Naive thymus-derived CD4-positive, alpha-beta T cell (primary cell): ENCODE data around the gene FAM3D. TPM values are rescaled to one million over a fixed set of nuclear protein-coding genes. Genes with fewer than 3 reads are reported as not detected.

Experiments used
- ATAC-seq: fragments of 150-1000 bp; cut with Tn5 transposase; 2 replicates; pipeline ENCODE4 v1.10.0; 2021; ENCODE audit warnings: mild to moderate bottlenecking, moderate library complexity
- CTCF ChIA-PET: fragments of 350-600 bp; sonication (Branson Sonifier 250); formaldehyde crosslinking; loops from one replicate; lab custom pipeline; 2021; ENCODE audit warnings: antibody characterized with exemption; lab: Charles Lee
- POLR2A ChIA-PET: fragments of 350-600 bp; sonication (Branson Sonifier 250); formaldehyde crosslinking; loops from one replicate; lab custom pipeline; 2021; ENCODE audit warnings: antibody characterized with exemption, inconsistent platforms; lab: Charles Lee
- DNase-seq, 9 donors: peaks; one replicate each; pipeline versions ENCODE4 v3.0.0 to v3.0.0-alpha.2; 2020 to 2022; ENCODE audit warnings: mixed read lengths in 1 of 9
- H3K27ac ChIP-seq: one replicate; pipeline ENCODE4 v1.7.0; 2013; ENCODE audit warnings: mild to moderate bottlenecking, low read depth, low read length, moderate library complexity
- H3K27me3 ChIP-seq, 2 donors: one replicate each; pipeline ENCODE4 v1.7.0; 2013; ENCODE audit warnings: low read length in 2 of 2, mild to moderate bottlenecking in 2 of 2, moderate library complexity in 2 of 2; ENCODE audit not compliant: control insufficient read depth in 2 of 2, insufficient read depth in 2 of 2
- H3K36me3 ChIP-seq, 3 experiments: 1 replicate in 2 of 3; 2 replicates in 1 of 3; pipeline ENCODE4 v1.7.0; 2013; ENCODE audit warnings: low read length in 3 of 3, mild to moderate bottlenecking in 3 of 3, moderate library complexity in 1 of 3; ENCODE audit not compliant: insufficient read depth in 3 of 3, control insufficient read depth in 2 of 3
- H3K4me1 ChIP-seq, 2 donors: one replicate each; pipeline ENCODE4 v1.7.0; 2013; ENCODE audit warnings: low read length in 2 of 2, mild to moderate bottlenecking in 2 of 2, moderate library complexity in 1 of 2; ENCODE audit not compliant: control insufficient read depth in 2 of 2, insufficient read depth in 2 of 2
- H3K4me3 ChIP-seq: 2 replicates; pipeline ENCODE4 v1.7.0; 2013; ENCODE audit warnings: mild to moderate bottlenecking, low read length
- H3K9me3 ChIP-seq, 3 experiments: 1 replicate in 2 of 3; 2 replicates in 1 of 3; pipeline ENCODE4 v1.7.0; 2013; ENCODE audit warnings: low read length in 3 of 3; ENCODE audit not compliant: control insufficient read depth in 2 of 3
- H3K27ac Mint-ChIP-seq, 9 donors: one replicate each; pipeline ENCODE4 v1.8.0; 2020 to 2022; ENCODE audit warnings: mixed read lengths in 9 of 9, mild to moderate bottlenecking in 8 of 9, moderate library complexity in 5 of 9, inconsistent platforms in 2 of 9
- H3K27me3 Mint-ChIP-seq, 5 donors: one replicate each; pipeline ENCODE4 v1.8.0; 2021 to 2022; ENCODE audit warnings: mixed read lengths in 5 of 5, mild to moderate bottlenecking in 1 of 5
- H3K36me3 Mint-ChIP-seq, 5 donors: one replicate each; pipeline ENCODE4 v1.8.0; 2020 to 2022; ENCODE audit warnings: mixed read lengths in 5 of 5, mild to moderate bottlenecking in 3 of 5, inconsistent platforms in 1 of 5
- H3K4me1 Mint-ChIP-seq, 7 donors: one replicate each; pipeline ENCODE4 v1.8.0; 2020 to 2022; ENCODE audit warnings: mixed read lengths in 7 of 7, mild to moderate bottlenecking in 3 of 7, inconsistent platforms in 1 of 7
- H3K4me3 Mint-ChIP-seq, 10 donors: one replicate each; pipeline ENCODE4 v1.8.0; 2020 to 2022; ENCODE audit warnings: mild to moderate bottlenecking in 10 of 10, mixed read lengths in 10 of 10, moderate library complexity in 6 of 10, inconsistent platforms in 2 of 10
- H3K9me3 Mint-ChIP-seq, 11 donors: one replicate each; pipeline ENCODE4 v1.8.0; 2020 to 2022; ENCODE audit warnings: mixed read lengths in 11 of 11, mild to moderate bottlenecking in 4 of 11, inconsistent platforms in 1 of 11, moderate library complexity in 1 of 11
- intact Hi-C, 2 donors: fragments of 100-400 bp; cut with micrococcal nuclease; formaldehyde crosslinking; loops; one replicate each; pipeline ENCODE4 v1.15.1; 2023
- polyA plus RNA-seq, 2 donors: library from polyadenylated mRNA; unstranded; fragments of 300-500 nt; fragmentation: Illumina TruSeq; gene quantifications; one replicate each; pipeline ENCODE4 v1.2.3, GENCODE V29; 2021
- total RNA-seq, 6 experiments: library from RNA in 5 of 6; stranded (reverse) in 5 of 6; gene quantifications; 1 replicate in 5 of 6; 2 replicates in 1 of 6; pipeline ENCODE4 v1.2.3 and lab custom pipeline; 2021 to 2026

Gene FAM3D
- total and polyA plus RNA-seq, 7 experiments from 2014 or later, result not detected

GRCh38 chr3:58623478-58623877, 43.1 kb downstream of the FAM3D start:
- Mint-ChIP-seq H3K9me3 (no peaks in the 10 kb centered on the region), H3K36me3 (no peaks in the 10 kb centered on the region), H3K27me3 (peaks cover 0 to 4% (median 0%) of the 10 kb centered on the region in 5 donors), H3K4me1 (peaks cover 0 to 4% (median 0%) of the 10 kb centered on the region in 7 donors), H3K27ac (no peak overlapping the region), H3K4me3 (no peak overlapping the region)
- no peak for DNase-seq
- POLR2A ChIA-PET, result no interaction called here
- Histone ChIP-seq H3K36me3 (no peaks in the 10 kb centered on the region), H3K4me3 (no peak overlapping the region), H3K9me3 (no peaks in the 10 kb centered on the region), H3K27me3 (no peaks in the 10 kb centered on the region), H3K27ac (no peak overlapping the region), H3K4me1 (no peaks in the 10 kb centered on the region)
- no peak for ATAC-seq
- intact Hi-C loops, result no loop called here
- CTCF ChIA-PET, result no interaction called here

DNA sequence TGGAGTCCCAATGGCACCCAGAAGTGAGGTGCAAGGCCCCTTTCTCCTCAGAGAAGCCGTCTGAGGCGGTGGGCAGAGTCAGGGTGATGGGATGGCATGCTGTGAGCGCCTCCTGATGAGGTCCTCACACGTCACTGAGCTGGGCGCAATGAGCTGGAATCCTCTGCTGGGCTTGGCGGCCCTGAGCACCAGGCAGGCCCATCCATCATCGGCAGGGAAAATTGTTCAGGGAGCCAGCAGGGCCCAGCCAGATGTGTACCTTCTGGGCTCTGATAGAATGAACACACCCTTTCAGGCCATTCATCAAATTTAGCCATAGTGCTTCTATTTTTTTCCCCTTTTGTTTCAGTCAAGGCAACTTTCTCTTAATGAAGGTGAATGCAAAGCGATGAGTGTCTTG, 43.7 kb downstream of the FAM3D start:
- H3K27ac ChIP-seq, result no peak overlapping the region
- CTCF ChIA-PET, result interaction anchor here (0.6 kb wide), 1 partner anchor 1920 kb away, joined by 4 read pairs; no protein-coding TSS in a partner anchor
- Mint-ChIP-seq H3K36me3 (no peaks in the 10 kb centered on the region), H3K4me1 (peaks cover 0 to 4% (median 0%) of the 10 kb centered on the region in 7 donors), H3K9me3 (no peaks in the 10 kb centered on the region), H3K27ac (no peak overlapping the region), H3K4me3 (no peak overlapping the region), H3K27me3 (peaks cover 0 to 4% (median 0%) of the 10 kb centered on the region in 5 donors)
- H3K36me3 ChIP-seq, result no peaks in the 10 kb centered on the region
- no peaks in the 10 kb centered on the region for H3K27me3 ChIP-seq
- no peak overlapping the region for H3K4me3 ChIP-seq
- no peak for DNase-seq
- POLR2A ChIA-PET, result no interaction called here
- no peaks in the 10 kb centered on the region for H3K4me1 ChIP-seq
- H3K9me3 ChIP-seq, result no peaks in the 10 kb centered on the region
- ATAC-seq, result no peak
- intact Hi-C loops, result no loop called here

DNA sequence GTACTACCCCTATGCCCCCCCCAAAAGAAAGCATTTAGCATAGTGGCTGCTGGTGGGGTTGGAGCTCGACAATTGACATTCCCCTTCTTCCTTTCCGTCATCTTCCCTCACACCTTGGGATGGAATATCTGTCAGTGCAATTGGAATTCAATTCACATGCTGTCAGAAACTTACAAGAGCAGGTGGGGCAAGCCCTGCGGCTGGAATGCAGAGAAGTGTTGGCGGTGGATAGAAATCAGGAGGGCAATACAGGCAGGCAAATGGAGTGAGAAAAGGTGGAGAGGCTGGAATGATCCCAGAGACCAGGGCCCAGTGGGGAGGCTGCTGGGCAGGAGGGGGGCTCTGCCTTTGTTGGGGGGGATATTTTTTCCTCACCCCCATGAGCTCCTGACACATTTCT, 44.1 kb downstream of the FAM3D start:
- Histone ChIP-seq H3K27ac (no peak overlapping the region), H3K27me3 (no peaks in the 10 kb centered on the region), H3K36me3 (no peaks in the 10 kb centered on the region), H3K9me3 (no peaks in the 10 kb centered on the region), H3K4me3 (no peak overlapping the region), H3K4me1 (no peaks in the 10 kb centered on the region)
- H3K4me3 Mint-ChIP-seq, result no peak overlapping the region
- DNase-seq (no peak), ATAC-seq (no peak)
- no peak overlapping the region for H3K27ac Mint-ChIP-seq
- intact Hi-C loops, result no loop called here
- H3K4me1 Mint-ChIP-seq, result peaks cover 0 to 4% (median 0%) of the 10 kb centered on the region in 7 donors
- H3K27me3 Mint-ChIP-seq, result peaks cover 0 to 4% (median 0%) of the 10 kb centered on the region in 5 donors
- no peaks in the 10 kb centered on the region for H3K9me3 Mint-ChIP-seq
- ChIA-PET POLR2A (no interaction called here), CTCF (interaction anchor here (0.6 kb wide), 1 partner anchor 1920 kb away, joined by 4 read pairs; no protein-coding TSS in a partner anchor)
- H3K36me3 Mint-ChIP-seq, result no peaks in the 10 kb centered on the region

DNA sequence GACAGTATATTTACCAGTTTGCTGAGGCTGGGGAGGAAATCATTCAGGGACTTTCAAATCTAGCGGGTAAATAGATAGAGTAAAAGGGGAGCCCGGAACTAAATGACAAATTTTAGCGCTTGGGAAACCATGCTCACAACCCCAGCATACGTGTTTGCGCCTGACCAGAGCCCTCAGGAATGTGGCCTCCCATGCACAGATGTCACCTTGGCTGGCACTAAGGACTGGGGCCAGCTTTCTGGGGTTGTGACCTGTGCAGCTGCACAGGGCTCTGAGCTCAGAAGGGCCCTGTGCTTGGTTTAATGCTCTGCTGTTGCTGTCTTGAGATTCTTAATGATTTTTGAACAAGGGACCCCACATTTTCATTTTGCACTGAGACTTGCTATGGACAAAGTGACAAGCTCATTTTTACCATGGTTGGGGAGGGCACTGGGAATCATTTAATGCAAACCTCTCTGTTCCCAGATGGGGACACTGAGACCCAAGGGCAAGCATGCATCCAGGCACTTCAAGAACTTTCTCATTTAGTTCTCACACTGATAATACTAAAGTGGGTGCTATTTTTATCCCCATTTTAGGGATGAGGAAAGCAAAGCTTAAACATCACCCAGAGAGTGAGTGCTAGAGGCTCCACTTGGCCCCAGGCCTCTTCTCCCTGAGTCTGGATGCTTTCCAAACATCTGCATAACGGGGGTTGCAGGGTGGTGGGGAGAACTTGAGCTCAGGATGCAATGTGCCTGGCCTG, 45.3 kb downstream of the FAM3D start:
- ChIA-PET CTCF (interaction anchor here (1.3 kb wide), 1 partner anchor 9 kb away, joined by 4 read pairs; no protein-coding TSS in a partner anchor), POLR2A (no interaction called here)
- Histone ChIP-seq H3K36me3 (no peaks in the 10 kb centered on the region), H3K27me3 (no peaks in the 10 kb centered on the region), H3K4me3 (no peak overlapping the region), H3K27ac (no peak overlapping the region), H3K4me1 (no peaks in the 10 kb centered on the region), H3K9me3 (no peaks in the 10 kb centered on the region)
- DNase-seq (no peak), ATAC-seq (no peak)
- intact Hi-C loops, result no loop called here
- Mint-ChIP-seq H3K27me3 (peaks cover 0 to 4% (median 0%) of the 10 kb centered on the region in 5 donors), H3K4me1 (peaks cover 0 to 4% (median 0%) of the 10 kb centered on the region in 7 donors), H3K4me3 (no peak overlapping the region), H3K9me3 (no peaks in the 10 kb centered on the region), H3K27ac (no peak overlapping the region), H3K36me3 (no peaks in the 10 kb centered on the region)

DNA sequence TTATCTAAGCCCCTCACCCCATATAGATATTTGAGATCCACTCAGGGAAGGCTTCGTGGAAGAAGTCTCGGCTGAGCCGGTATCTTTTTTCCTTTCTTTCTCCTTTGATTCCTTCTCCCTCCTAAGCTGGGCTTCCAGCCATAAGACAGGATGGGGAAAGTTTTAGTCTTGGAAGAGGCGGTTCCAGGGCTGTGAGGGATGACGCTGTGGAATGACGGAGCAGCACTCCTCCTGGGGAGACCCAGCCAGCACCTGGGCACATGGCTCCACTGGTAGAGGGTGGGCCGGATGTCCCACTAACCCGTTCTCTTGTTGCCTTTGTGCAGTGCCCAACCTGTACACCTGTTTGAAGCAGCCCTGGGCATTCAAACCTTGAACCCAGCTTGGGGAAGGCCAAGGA, 46.2 kb downstream of the FAM3D start:
- H3K9me3 Mint-ChIP-seq, result no peaks in the 10 kb centered on the region
- ATAC-seq (no peak), DNase-seq (no peak)
- Histone ChIP-seq H3K27me3 (no peaks in the 10 kb centered on the region), H3K9me3 (no peaks in the 10 kb centered on the region), H3K4me1 (no peaks in the 10 kb centered on the region), H3K36me3 (no peaks in the 10 kb centered on the region), H3K27ac (no peak overlapping the region), H3K4me3 (no peak overlapping the region)
- intact Hi-C loops, result no loop called here
- peaks cover 0 to 4% (median 0%) of the 10 kb centered on the region in 5 donors for H3K27me3 Mint-ChIP-seq
- H3K36me3 Mint-ChIP-seq, result no peaks in the 10 kb centered on the region
- peaks cover 0 to 3% (median 0%) of the 10 kb centered on the region in 7 donors for H3K4me1 Mint-ChIP-seq
- no peak overlapping the region for H3K27ac Mint-ChIP-seq
- ChIA-PET CTCF (no interaction called here), POLR2A (no interaction called here)
- no peak overlapping the region for H3K4me3 Mint-ChIP-seq

DNA sequence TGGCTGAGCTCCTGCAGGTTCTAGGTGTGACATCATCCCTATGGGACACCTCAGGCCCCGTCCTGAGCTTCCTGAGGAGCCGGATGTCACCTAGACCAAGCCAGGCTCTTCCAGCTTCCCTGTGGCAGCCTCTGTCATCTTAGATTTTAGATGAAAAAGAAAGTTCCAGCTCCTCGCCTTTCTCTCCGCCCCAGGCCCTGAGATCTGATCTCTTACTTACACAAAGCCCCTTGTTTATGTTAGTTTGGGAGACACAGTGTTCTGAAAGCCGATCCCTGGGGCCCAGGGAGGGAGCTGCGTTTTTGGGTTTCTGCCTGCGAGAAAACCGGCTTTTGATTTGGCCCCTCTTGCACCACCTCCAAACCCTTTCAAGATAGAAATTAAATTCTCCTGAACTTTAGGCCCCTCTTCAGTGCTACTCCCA, 49.2 kb downstream of the FAM3D start:
- H3K9me3 ChIP-seq, result no peaks in the 10 kb centered on the region
- no peaks in the 10 kb centered on the region for H3K27me3 ChIP-seq
- no peak overlapping the region for H3K4me3 ChIP-seq
- H3K9me3 Mint-ChIP-seq, result no peaks in the 10 kb centered on the region
- no peaks in the 10 kb centered on the region for H3K4me1 ChIP-seq
- no peak overlapping the region for H3K27ac Mint-ChIP-seq
- no peaks in the 10 kb centered on the region for H3K4me1 Mint-ChIP-seq
- no peak for ATAC-seq
- no peak overlapping the region for H3K27ac ChIP-seq
- H3K4me3 Mint-ChIP-seq, result no peak overlapping the region
- intact Hi-C loops, result no loop called here
- H3K36me3 Mint-ChIP-seq, result no peaks in the 10 kb centered on the region
- H3K27me3 Mint-ChIP-seq, result peaks cover 0 to under 1% (median 0%) of the 10 kb centered on the region in 5 donors
- H3K36me3 ChIP-seq, result no peaks in the 10 kb centered on the region
- ChIA-PET CTCF (interaction anchor here (1.2 to 1.5 kb wide), 2 partner anchors 8 to 33 kb away, joined by 3 to 4 read pairs; no protein-coding TSS in a partner anchor), POLR2A (no interaction called here)
- no peak for DNase-seq
